A549 (cell line): ENCODE data around the gene ZGPAT.

Source experiments
- BHLHE40 ChIP-seq: IDR thresholded peaks from 2 replicates; pipeline ENCODE4 v1.6.1; 2012; ENCODE audit warnings: low read depth, low read length, inconsistent platforms
- PBX3 ChIP-seq: IDR thresholded peaks from 2 replicates; pipeline ENCODE4 v1.6.1; 2012
- POLR2A ChIP-seq: IDR thresholded peaks from 2 replicates; pipeline ENCODE4 v1.6.1; 2012; ENCODE audit warnings: mild to moderate bottlenecking, low read length
- SREBF2 ChIP-seq: fragments of 450-650 bp; IDR thresholded peaks from 2 replicates; pipeline ENCODE4 v1.6.1; 2014; ENCODE audit warnings: mild to moderate bottlenecking, moderate library complexity

- no peak for TF ChIP-seq SREBF2
- no peak for TF ChIP-seq PBX3
- TF ChIP-seq POLR2A = no peak; the same call in 1 of the 2 replicates
- TF ChIP-seq BHLHE40 = no peak
These were observed 20.2 kb upstream of the ZGPAT start for GRCh38 chr20:63687419-63688178.
